HepG2 (cell line): ENCODE measurements around the gene GJC2. TPM values are rescaled to one million over a fixed set of nuclear protein-coding genes. Genes with fewer than 3 reads are reported as not detected.

Experiments
- ARID3A ChIP-seq: IDR thresholded peaks from 2 replicates; pipeline ENCODE4 v1.6.1; 2012; ENCODE audit warnings: low read depth, low read length, improper control_type of control experiment
- ATM ChIP-seq: fragments of 450-650 bp; IDR thresholded peaks from 2 replicates; pipeline ENCODE4 v1.7.1; 2017; ENCODE audit warnings: mild to moderate bottlenecking, borderline replicate concordance
- BCL3 ChIP-seq: sonication (generic); formaldehyde crosslinking; IDR thresholded peaks from 2 replicates; pipeline ENCODE4 v1.5.1; 2020; ENCODE audit warnings: mild to moderate bottlenecking, missing genetic modification reagents, moderate library complexity
- CBX2 ChIP-seq, 2 experiments: fragments of 200-600 bp in 1 of 2; sonication (generic); formaldehyde crosslinking in 1 of 2; IDR thresholded peaks; 2 replicates each; pipeline versions ENCODE4 v1.7.0 to v1.8.1; 2018 to 2022; ENCODE audit warnings: low read depth in 2 of 2, low read length in 1 of 2, mild to moderate bottlenecking in 1 of 2, missing genetic modification reagents in 1 of 2
- CCAR2 ChIP-seq: fragments of 200-400 bp; formaldehyde crosslinking; optimal IDR thresholded peaks from 2 replicates; pipeline ENCODE3; 2018; ENCODE audit warnings: low read depth, mild to moderate bottlenecking, low read length, moderate library complexity
- DNMT3B ChIP-seq: conservative IDR thresholded peaks from 2 replicates; pipeline ENCODE4 v1.6.1; 2016; ENCODE audit warnings: missing biosample characterization, control low read depth
- ELF3 ChIP-seq: IDR thresholded peaks from 2 replicates; pipeline ENCODE4 v1.6.1; 2016; ENCODE audit warnings: missing genetic modification reagents, missing compliant biosample characterization
- FOXP1 ChIP-seq, 2 experiments: fragments of 450-650 bp in 1 of 2; IDR thresholded peaks; 2 replicates each; pipeline ENCODE4 v1.6.1; 2017 to 2018; ENCODE audit warnings: antibody characterized with exemption in 1 of 2
- FOXP4 ChIP-seq: sonication (generic); formaldehyde crosslinking; IDR thresholded peaks from 2 replicates; pipeline ENCODE4 v1.4.0; 2020; ENCODE audit warnings: missing genetic modification reagents
- HNF4G ChIP-seq, 2 experiments: sonication (generic) in 1 of 2; formaldehyde crosslinking in 1 of 2; IDR thresholded peaks; 2 replicates each; pipeline versions ENCODE4 v1.4.0 to v1.6.1; 2011 to 2020; ENCODE audit warnings: borderline replicate concordance in 2 of 2, low read depth in 2 of 2, mild to moderate bottlenecking in 2 of 2, low read length in 1 of 2, missing genetic modification reagents in 1 of 2, moderate library complexity in 1 of 2
- JDP2 ChIP-seq: sonication (generic); formaldehyde crosslinking; IDR thresholded peaks from 2 replicates; pipeline ENCODE4 v1.8.1; 2022; ENCODE audit warnings: missing genetic modification reagents, borderline replicate concordance
- KLF11 ChIP-seq: IDR thresholded peaks from 2 replicates; pipeline ENCODE4 v1.6.1; 2016; ENCODE audit warnings: missing compliant biosample characterization
- MAFG ChIP-seq: sonication (generic); formaldehyde crosslinking; IDR thresholded peaks from 2 replicates; pipeline ENCODE4 v1.5.1; 2020; ENCODE audit warnings: mild to moderate bottlenecking, missing genetic modification reagents
- NBN ChIP-seq: fragments of 450-650 bp; conservative IDR thresholded peaks from 2 replicates; pipeline ENCODE4 v1.6.1; 2017
- PAX8 ChIP-seq: sonication (generic); formaldehyde crosslinking; IDR thresholded peaks from 2 replicates; pipeline ENCODE4 v1.8.0; 2022; ENCODE audit warnings: mild to moderate bottlenecking, missing genetic modification reagents, borderline replicate concordance
- POLR2A ChIP-seq, 2 experiments: IDR thresholded peaks; 2 replicates each; pipeline ENCODE4 v1.6.1; 2011; ENCODE audit warnings: low read depth in 2 of 2, low read length in 2 of 2, mild to moderate bottlenecking in 1 of 2, moderate library complexity in 1 of 2; ENCODE audit not compliant: insufficient read depth in 1 of 2
- PRPF4 ChIP-seq: fragments of 200-400 bp; formaldehyde crosslinking; IDR thresholded peaks from 2 replicates; pipeline ENCODE4 v1.6.1; 2016; ENCODE audit warnings: low read length, low read depth; ENCODE audit not compliant: poor library complexity, severe bottlenecking
- SMARCC2 ChIP-seq: fragments of 450-650 bp; IDR thresholded peaks from 2 replicates; pipeline ENCODE4 v1.6.1; 2017; ENCODE audit warnings: antibody characterized with exemption, mild to moderate bottlenecking
- U2AF1 ChIP-seq: fragments of 200-400 bp; formaldehyde crosslinking; optimal IDR thresholded peaks from 2 replicates; pipeline ENCODE3; 2017; ENCODE audit warnings: mild to moderate bottlenecking, low read depth, low read length
- ZFP91 ChIP-seq: sonication (generic); formaldehyde crosslinking; IDR thresholded peaks from 2 replicates; pipeline ENCODE4 v1.9.0; 2022; ENCODE audit warnings: missing genetic modification reagents, mild to moderate bottlenecking, borderline replicate concordance
- ZNF124 ChIP-seq: sonication (generic); formaldehyde crosslinking; IDR thresholded peaks from 2 replicates; pipeline ENCODE4 v1.4.0; 2020; ENCODE audit warnings: missing genetic modification reagents
- ZNF260 ChIP-seq: sonication (generic); formaldehyde crosslinking; IDR thresholded peaks from 2 replicates; pipeline ENCODE4 v1.4.0; 2020; ENCODE audit warnings: missing genetic modification reagents, low read depth, mild to moderate bottlenecking, borderline replicate concordance
- ZNF296 ChIP-seq: sonication (generic); formaldehyde crosslinking; conservative IDR thresholded peaks from 2 replicates; pipeline ENCODE4 v1.5.0; 2020; ENCODE audit warnings: mild to moderate bottlenecking, missing genetic modification reagents
- ZNF737 ChIP-seq: sonication (generic); formaldehyde crosslinking; IDR thresholded peaks from 2 replicates; pipeline ENCODE4 v1.5.0; 2020; ENCODE audit warnings: missing genetic modification reagents, mild to moderate bottlenecking, borderline replicate concordance
- polyA plus RNA-seq, 8 experiments: library from polyadenylated mRNA; depleted of rRNA in 3 of 8; stranded (reverse) in 7 of 8; unstranded in 1 of 8; fragments of >200 nt; fragmentation: Illumina TruSeq in 4 of 8; extraction: Trizol in 4 of 8; gene quantifications; 2 replicates each; pipeline versions ENCODE4 v1.2.1 to v1.2.3, GENCODE V29; 2011 to 2016; ENCODE audit warnings: low read depth in 4 of 8, missing spikeins in 1 of 8, mixed read lengths in 1 of 8; ENCODE audit not compliant: insufficient read depth in 1 of 8
- total RNA-seq, 5 experiments: library from RNA; depleted of rRNA; stranded (reverse); fragments of >200 nt; fragmentation: Illumina TruSeq; extraction: Trizol; gene quantifications; 2 replicates each; pipeline ENCODE4 v1.2.3, GENCODE V29; 2016; ENCODE audit warnings: low read depth in 1 of 5

Gene GJC2
- total and polyA plus RNA-seq, 2 of the 13 experiments (the other 11 are each of a cell fraction or from before 2014, with no cell fraction given) = 1.6 to 3.8 TPM

- TF ChIP-seq PAX8 = no peak
- no peak for TF ChIP-seq KLF11 (CRISPR knock-in tag)
- no peak for TF ChIP-seq DNMT3B (CRISPR knock-in tag)
- TF ChIP-seq FOXP4 (CRISPR knock-in tag) = no peak
- TF ChIP-seq ZNF260 (CRISPR knock-in tag) = no peak
- TF ChIP-seq ATM = no peak
- TF ChIP-seq JDP2 (CRISPR knock-in tag) = no peak
- TF ChIP-seq NBN = no peak
- no peak for TF ChIP-seq BCL3 (CRISPR knock-in tag)
- TF ChIP-seq ZNF737 (CRISPR knock-in tag) = no peak
- peak in 1 of 2 experiments; percentile 19; a peak in 1 of 4 replicates for TF ChIP-seq POLR2A (IDR thresholded peaks at IDR 0.05; ENCODE audit: insufficient read depth in 1 of 2, low read depth in 2 of 2, low read length in 2 of 2)
- no peak for TF ChIP-seq U2AF1
- no peak for TF ChIP-seq FOXP1 (IDR thresholded peaks at IDR 0.05)
- TF ChIP-seq FOXP1 (CRISPR knock-in tag; IDR thresholded peaks at IDR 0.05) = peak; percentile 48
- TF ChIP-seq ZNF124 (CRISPR knock-in tag) = 0 out of 2 replicates have a peak, but pooled peaks have one; percentile 54
- no peak for TF ChIP-seq ZFP91 (CRISPR knock-in tag)
- no peak for TF ChIP-seq PRPF4
- no peak for TF ChIP-seq CCAR2
- no peak for TF ChIP-seq HNF4G (IDR thresholded peaks at IDR 0.05; ENCODE audit: borderline replicate concordance, low read depth, low read length)
- TF ChIP-seq HNF4G (CRISPR knock-in tag; IDR thresholded peaks at IDR 0.05; ENCODE audit: borderline replicate concordance, low read depth) = no peak
- no peak for TF ChIP-seq ELF3 (CRISPR knock-in tag)
- no peak for TF ChIP-seq MAFG (CRISPR knock-in tag)
- TF ChIP-seq ARID3A = no peak
- TF ChIP-seq CBX2 (IDR thresholded peaks at IDR 0.05; ENCODE audit: low read depth, low read length) = no peak
- TF ChIP-seq CBX2 (CRISPR knock-in tag; IDR thresholded peaks at IDR 0.05; ENCODE audit: low read depth) = no peak
- TF ChIP-seq SMARCC2 = no peak
- TF ChIP-seq ZNF296 (CRISPR knock-in tag) = no peak
These were observed 16.6 kb downstream of the GJC2 start (continued) for GRCh38 chr1:228166170-228166936.
